Prostate gland (tissue), 2 donors: ENCODE results near the gene ATXN1. TPM values are rescaled to one million over a fixed set of nuclear protein-coding genes. Genes with fewer than 3 reads are reported as not detected.

Experiments used
- DNase-seq: peaks from one replicate; pipeline ENCODE4 v3.0.0-alpha.2; 2019; ENCODE audit warnings: low spot score
- H3K27ac ChIP-seq, 2 donors: fragments of 200-600 bp; sonication (generic); 2 replicates each; pipeline ENCODE4 v1.5.1; 2017 to 2019
- H3K27me3 ChIP-seq: fragments of 200-600 bp; sonication (generic); replicated peaks from 2 replicates; pipeline ENCODE4 v1.5.1; 2019; ENCODE audit not compliant: insufficient read depth
- H3K36me3 ChIP-seq, 2 donors: fragments of 200-600 bp; sonication (generic); 1 replicate in 1 of 2; 2 replicates in 1 of 2; pipeline versions ENCODE4 v1.5.1 to v1.8.1; 2017 to 2019
- H3K4me1 ChIP-seq: fragments of 200-600 bp; sonication (generic); replicated peaks from 2 replicates; pipeline ENCODE4 v1.5.1; 2019
- H3K4me3 ChIP-seq, 2 donors: fragments of 200-600 bp; sonication (generic); 2 replicates each; pipeline ENCODE4 v1.5.1; 2017 to 2019
- H3K9me3 ChIP-seq: fragments of 200-600 bp; sonication (generic); 2 replicates; pipeline ENCODE4 v1.5.1; 2017
- POLR2A ChIP-seq: fragments of 450-650 bp; IDR thresholded peaks from one replicate; pipeline ENCODE4 v1.6.1; 2016; ENCODE audit warnings: antibody characterized with exemption, mild to moderate bottlenecking
- POLR2AphosphoS5 ChIP-seq: sonication (generic); formaldehyde crosslinking; IDR thresholded peaks from one replicate; pipeline ENCODE4 v1.6.1; 2017; ENCODE audit warnings: antibody characterized with exemption
- WGBS: methylation state at CpG from one replicate; pipeline ENCODE4 v1.1.5; 2018; 5-methylcytosine and 5-hydroxymethylcytosine counted together
- intact Hi-C: fragments of 100-400 bp; cut with DNase I; formaldehyde crosslinking; loops from one replicate; pipeline ENCODE4 v1.14.2; 2022
- total RNA-seq, 2 donors: library from RNA; depleted of rRNA; stranded (reverse); fragments of >200 nt; gene quantifications; one replicate each; pipeline ENCODE4 v1.1.0, GENCODE V29; 2016
- TF ChIP-seq, protein P1 (sequence below), 4 experiments: fragments of 200-600 bp in 2 of 4; fragments of 450-650 bp in 2 of 4; sonication (generic) in 2 of 4; IDR thresholded peaks; 1 replicate in 3 of 4; 2 replicates in 1 of 4; pipeline ENCODE4 v1.5.1; 2016 to 2019; ENCODE audit warnings: antibody characterized with exemption in 4 of 4, mild to moderate bottlenecking in 2 of 4, moderate library complexity in 2 of 4

ATXN1 gene
- total RNA-seq, 2 donors from 2014 or later: 28.5 to 89.0 TPM

DNA sequence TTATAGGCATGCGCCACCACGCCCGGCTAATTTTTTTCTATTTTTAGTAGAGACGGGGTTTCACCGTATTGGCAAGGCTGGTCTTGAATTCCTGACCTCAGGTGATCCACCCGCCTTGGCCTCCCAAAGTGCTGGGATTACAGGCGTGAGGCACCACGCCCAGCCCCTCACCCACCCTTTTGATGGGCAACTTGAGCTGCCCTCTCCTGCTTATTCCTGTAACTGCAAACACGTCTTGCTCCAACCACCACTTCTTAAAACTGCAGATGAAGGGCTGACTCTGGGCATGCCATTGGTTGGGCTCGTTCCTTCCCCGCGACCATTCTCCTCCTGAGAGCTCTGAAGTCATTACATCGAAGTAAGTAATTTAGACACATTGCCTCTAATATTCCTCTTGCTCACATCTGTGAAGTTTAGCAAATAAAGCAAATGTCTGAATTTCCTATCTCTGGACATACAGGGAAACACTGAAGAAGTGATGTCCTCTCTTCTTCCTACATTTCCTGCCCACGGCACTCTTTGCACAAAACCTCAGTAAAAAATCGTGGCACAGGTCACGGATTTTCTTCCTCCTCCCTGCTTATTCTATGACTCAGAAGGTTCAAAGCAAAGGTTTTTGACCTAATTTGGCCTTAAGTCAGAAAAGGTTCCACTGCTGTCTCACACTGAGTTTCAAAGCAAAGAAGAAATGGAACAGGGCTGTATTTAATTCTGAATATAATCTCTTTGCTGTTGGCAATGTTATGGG, 405.4 kb downstream of the ATXN1 start:
- intact Hi-C loops: no loop called here
- Histone ChIP-seq H3K4me3 (no peak overlapping the region), H3K27me3 (no peaks in the 10 kb centered on the region), H3K9me3 (no peaks in the 10 kb centered on the region), H3K36me3 (no peaks in the 10 kb centered on the region), H3K27ac (no peak overlapping the region), H3K4me1 (no peaks in the 10 kb centered on the region)
- WGBS: 82% methylated on average over 16 of the region's 16 CpGs
- TF ChIP-seq POLR2AphosphoS5 (no peak), POLR2A (no peak)
- TF ChIP-seq, protein P1, sequence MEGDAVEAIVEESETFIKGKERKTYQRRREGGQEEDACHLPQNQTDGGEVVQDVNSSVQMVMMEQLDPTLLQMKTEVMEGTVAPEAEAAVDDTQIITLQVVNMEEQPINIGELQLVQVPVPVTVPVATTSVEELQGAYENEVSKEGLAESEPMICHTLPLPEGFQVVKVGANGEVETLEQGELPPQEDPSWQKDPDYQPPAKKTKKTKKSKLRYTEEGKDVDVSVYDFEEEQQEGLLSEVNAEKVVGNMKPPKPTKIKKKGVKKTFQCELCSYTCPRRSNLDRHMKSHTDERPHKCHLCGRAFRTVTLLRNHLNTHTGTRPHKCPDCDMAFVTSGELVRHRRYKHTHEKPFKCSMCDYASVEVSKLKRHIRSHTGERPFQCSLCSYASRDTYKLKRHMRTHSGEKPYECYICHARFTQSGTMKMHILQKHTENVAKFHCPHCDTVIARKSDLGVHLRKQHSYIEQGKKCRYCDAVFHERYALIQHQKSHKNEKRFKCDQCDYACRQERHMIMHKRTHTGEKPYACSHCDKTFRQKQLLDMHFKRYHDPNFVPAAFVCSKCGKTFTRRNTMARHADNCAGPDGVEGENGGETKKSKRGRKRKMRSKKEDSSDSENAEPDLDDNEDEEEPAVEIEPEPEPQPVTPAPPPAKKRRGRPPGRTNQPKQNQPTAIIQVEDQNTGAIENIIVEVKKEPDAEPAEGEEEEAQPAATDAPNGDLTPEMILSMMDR (IDR thresholded peaks at IDR 0.05): no peak
- DNase-seq: no peak

DNA sequence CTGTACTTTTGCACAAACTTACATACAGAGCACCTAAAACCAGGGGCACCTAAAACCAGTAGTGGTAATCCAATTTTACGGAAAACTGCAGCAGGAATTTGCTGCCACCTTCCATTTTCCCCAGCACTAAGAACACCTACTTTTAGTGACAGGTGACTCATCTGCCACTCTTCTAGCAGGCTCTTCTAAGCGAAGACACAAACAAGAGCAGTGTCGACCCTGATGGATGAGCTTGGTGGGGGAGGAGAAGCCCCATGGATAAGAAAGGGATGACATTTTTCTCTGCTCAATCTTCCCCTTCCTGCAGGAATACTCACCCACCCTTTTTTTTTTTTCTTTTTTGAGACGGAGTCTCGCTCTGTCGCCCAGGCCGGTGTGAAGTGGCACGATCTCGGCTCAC, 406.0 kb downstream of the ATXN1 start:
- Histone ChIP-seq H3K4me3 (no peak overlapping the region), H3K9me3 (no peaks in the 10 kb centered on the region), H3K4me1 (no peaks in the 10 kb centered on the region), H3K27ac (no peak overlapping the region), H3K27me3 (no peaks in the 10 kb centered on the region), H3K36me3 (no peaks in the 10 kb centered on the region)
- no peak for DNase-seq
- intact Hi-C loops: no loop called here
- TF ChIP-seq, protein P1 (IDR thresholded peaks at IDR 0.05): no peak
- TF ChIP-seq POLR2A (no peak), POLR2AphosphoS5 (no peak)
- 96% methylated on average over 9 of the region's 9 CpGs for WGBS

DNA sequence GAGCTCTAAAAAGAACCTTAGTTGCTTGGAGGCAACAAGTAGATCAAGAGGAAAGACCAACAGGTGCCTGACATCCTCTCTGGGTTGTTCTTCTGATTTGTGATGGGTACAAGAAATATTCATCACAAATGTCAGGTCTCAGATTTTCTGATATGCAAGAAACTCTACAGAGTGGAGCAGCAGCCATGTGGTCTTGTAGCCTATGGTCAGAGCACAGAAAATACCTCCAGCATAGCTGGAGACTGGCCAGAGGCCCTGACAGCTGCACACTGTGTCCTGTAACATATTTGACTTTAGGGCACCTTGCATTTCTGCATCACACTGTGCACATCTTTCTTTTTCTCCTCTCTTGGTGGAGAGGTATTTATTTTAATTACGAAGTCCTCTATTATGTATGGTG, 406.6 kb downstream of the ATXN1 start:
- Histone ChIP-seq H3K4me3 (no peak overlapping the region), H3K36me3 (no peaks in the 10 kb centered on the region), H3K27me3 (no peaks in the 10 kb centered on the region), H3K9me3 (no peaks in the 10 kb centered on the region), H3K4me1 (no peaks in the 10 kb centered on the region), H3K27ac (no peak overlapping the region)
- intact Hi-C loops: no loop called here
- no peak for DNase-seq
- TF ChIP-seq POLR2AphosphoS5 (no peak), POLR2A (no peak)
- TF ChIP-seq, protein P1 (IDR thresholded peaks at IDR 0.05): no peak
- WGBS: 80% methylated on average over 1 of the region's 1 CpG

DNA sequence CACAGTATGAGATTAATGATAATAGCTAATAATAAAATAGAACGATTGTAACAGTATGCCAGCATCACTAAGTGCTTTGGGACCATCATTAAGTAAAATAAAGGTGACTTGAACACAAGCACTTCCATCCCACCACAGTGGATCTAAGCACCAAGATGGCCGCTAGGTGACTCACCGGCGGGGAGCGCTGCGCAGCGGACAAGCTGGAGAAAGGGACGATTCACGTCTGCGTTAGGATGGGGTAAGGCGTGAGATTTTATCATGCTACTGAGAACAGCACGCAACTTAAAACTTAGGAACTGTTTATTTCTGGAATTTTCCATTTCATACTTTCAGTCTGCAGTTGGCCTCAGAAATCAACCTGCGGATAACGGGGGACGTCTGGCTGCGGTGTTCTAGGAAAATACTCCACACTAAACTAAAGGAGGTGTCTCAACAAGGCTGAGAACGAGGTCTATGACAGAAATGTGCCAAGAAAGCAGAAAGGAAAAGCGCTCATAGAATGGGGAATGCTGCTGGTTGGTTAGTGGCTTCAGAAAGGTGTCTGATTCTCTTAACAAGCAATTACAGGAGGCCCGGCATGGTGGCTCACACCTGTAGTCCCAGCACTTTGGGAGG, 408.3 kb downstream of the ATXN1 start:
- TF ChIP-seq POLR2AphosphoS5 (no peak), POLR2A (no peak)
- TF ChIP-seq, protein P1 (IDR thresholded peaks at IDR 0.05): no peak
- Histone ChIP-seq H3K27me3 (no peaks in the 10 kb centered on the region), H3K9me3 (no peaks in the 10 kb centered on the region), H3K4me3 (no peak overlapping the region), H3K4me1 (no peaks in the 10 kb centered on the region), H3K36me3 (no peaks in the 10 kb centered on the region), H3K27ac (peak overlapping the region in 1 of 2 donors; percentile 3)
- intact Hi-C loops: no loop called here
- WGBS: 89% methylated on average over 19 of the region's 19 CpGs
- DNase-seq: no peak

DNA sequence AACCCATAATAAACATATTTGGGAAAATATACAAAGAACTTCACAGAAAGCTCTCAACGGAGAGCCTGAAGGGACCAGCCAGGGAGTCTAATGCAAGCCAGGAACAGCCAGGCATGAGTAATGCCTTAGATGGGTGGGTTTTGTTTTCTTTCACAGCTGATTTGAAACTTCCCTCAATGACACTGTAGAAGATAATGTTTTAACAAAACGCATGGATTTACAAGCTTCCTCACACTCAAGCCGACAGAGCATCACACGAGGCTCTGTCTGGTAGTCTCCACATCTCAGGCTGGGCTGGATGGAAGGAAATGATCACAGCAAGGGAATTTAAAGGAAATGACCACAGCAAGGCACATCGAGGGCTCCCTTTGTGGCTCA, 409.0 kb downstream of the ATXN1 start:
- intact Hi-C loops: no loop called here
- DNase-seq: no peak
- TF ChIP-seq, protein P1 (IDR thresholded peaks at IDR 0.05): no peak
- TF ChIP-seq POLR2A: no peak
- TF ChIP-seq POLR2AphosphoS5: no peak
- H3K9me3 ChIP-seq: no peaks in the 10 kb centered on the region
- peak overlapping the region in 1 of 2 donors; percentile 3 for H3K27ac ChIP-seq
- H3K4me1 ChIP-seq: no peaks in the 10 kb centered on the region
- WGBS: 51% methylated on average over 5 of the region's 5 CpGs
- no peaks in the 10 kb centered on the region for H3K36me3 ChIP-seq
- no peak overlapping the region for H3K4me3 ChIP-seq
- H3K27me3 ChIP-seq: no peaks in the 10 kb centered on the region
